NCI-H1930 (cell line): ENCODE results near the gene SPI1.

Source experiments
- DNase-seq, 2 experiments: peaks; one replicate each; lab custom pipeline; 2025; lab: John Stamatoyannopoulos, UW

SPI1 gene

GRCh38 chr11:47388697-47389576 is 10.6 kb upstream of the SPI1 start:
- no peak for DNase-seq

- DNase-seq = no peak
These were observed 9.8 kb upstream of the SPI1 start for GRCh38 chr11:47387944-47388696.

- DNase-seq = no peak
These were observed 6.2 kb upstream of the SPI1 start for GRCh38 chr11:47384498-47384897.

GRCh38 chr11:47383071-47383470 is 4.7 kb upstream of the SPI1 start:
- DNase-seq = no peak

- no peak for DNase-seq
These were observed 1.7 kb upstream of the SPI1 start for GRCh38 chr11:47380078-47380477.

- DNase-seq = no peak
These were observed 970 bp upstream of the SPI1 start for GRCh38 chr11:47379317-47379716.

GRCh38 chr11:47378836-47379170 is 456 bp upstream of the SPI1 start:
- no peak for DNase-seq

- DNase-seq = no peak
These were observed 757 bp downstream of the SPI1 start for GRCh38 chr11:47377571-47378009.

GRCh38 chr11:47376525-47377371 is 1.6 kb downstream of the SPI1 start:
- no peak for DNase-seq

GRCh38 chr11:47376107-47376524 is 2.2 kb downstream of the SPI1 start:
- no peak for DNase-seq

GRCh38 chr11:47375546-47376085 is 2.7 kb downstream of the SPI1 start:
- DNase-seq = no peak

GRCh38 chr11:47375020-47375419 is 3.3 kb downstream of the SPI1 start:
- no peak for DNase-seq

GRCh38 chr11:47374720-47375019 is 3.7 kb downstream of the SPI1 start:
- no peak for DNase-seq

GRCh38 chr11:47373876-47374719 is 4.2 kb downstream of the SPI1 start:
- DNase-seq = peak; percentile 56 to 79

GRCh38 chr11:47372422-47372821 is 5.9 kb downstream of the SPI1 start:
- no peak for DNase-seq

- DNase-seq = no peak
These were observed 8.7 kb downstream of the SPI1 start for GRCh38 chr11:47369676-47370075.

- no peak for DNase-seq
These were observed 12.3 kb downstream of the SPI1 start for GRCh38 chr11:47366020-47366490.

- no peak for DNase-seq
These were observed 16.9 kb downstream of the SPI1 start for GRCh38 chr11:47361419-47361818.

- DNase-seq = no peak
These were observed 18.0 kb downstream of the SPI1 start for GRCh38 chr11:47360341-47360740.

GRCh38 chr11:47359586-47359985 is 18.8 kb downstream of the SPI1 start:
- DNase-seq = no peak

- no peak for DNase-seq
These were observed 19.2 kb downstream of the SPI1 start for GRCh38 chr11:47359162-47359561.
